PC-9 (cell line): ENCODE results near the gene CIT. TPM values are rescaled to one million over a fixed set of nuclear protein-coding genes. Genes with fewer than 3 reads are reported as not detected.

Source experiments
- BruUV-seq: library from RNA; stranded (reverse); fragments of 400-500 nt; replicated peaks from 2 replicates; lab custom pipeline; 2021; lab: Mats Ljungman, UMichigan
- CTCF ChIA-PET: fragments of 300-600 bp; sonication (Branson Sonifier 250); formaldehyde crosslinking; loops from one replicate; lab custom pipeline; 2022; ENCODE audit warnings: antibody characterized with exemption; lab: Charles Lee
- POLR2A ChIA-PET: fragments of 300-600 bp; sonication (Branson Sonifier 250); formaldehyde crosslinking; loops from one replicate; lab custom pipeline; 2022; ENCODE audit warnings: antibody characterized with exemption; ENCODE audit not compliant: unreplicated experiment; lab: Charles Lee
- DNase-seq, 2 experiments: peaks; one replicate each; pipeline versions ENCODE4 v3.0.0 to v3.0.0-alpha.2; 2015 to 2022; ENCODE audit warnings: mixed read lengths in 1 of 2
- H2AFZ ChIP-seq: fragments of 200-600 bp; sonication (generic); 2 replicates; pipeline ENCODE4 v1.8.1; 2017; ENCODE audit warnings: antibody characterized with exemption
- H3F3A ChIP-seq: fragments of 200-600 bp; sonication (generic); 2 replicates; pipeline ENCODE4 v1.8.1; 2017; ENCODE audit warnings: antibody characterized with exemption, mild to moderate bottlenecking, low read depth; ENCODE audit not compliant: insufficient read depth
- H3K27ac ChIP-seq: fragments of 200-600 bp; sonication (generic); 2 replicates; pipeline ENCODE4 v1.6.1; 2016; ENCODE audit warnings: mixed run types
- H3K27me3 ChIP-seq: fragments of 200-600 bp; sonication (generic); 2 replicates; pipeline ENCODE4 v1.6.1; 2016; ENCODE audit warnings: low read depth, mixed run types; ENCODE audit not compliant: insufficient read depth
- H3K36me3 ChIP-seq: fragments of 200-600 bp; sonication (generic); 2 replicates; pipeline ENCODE4 v1.6.1; 2016; ENCODE audit warnings: low read depth, mixed run types
- H3K4me1 ChIP-seq: fragments of 200-600 bp; sonication (generic); replicated peaks from 2 replicates; pipeline ENCODE4 v1.6.1; 2016; ENCODE audit warnings: mixed run types; ENCODE audit not compliant: insufficient read depth
- H3K4me2 ChIP-seq: fragments of 200-600 bp; sonication (generic); 2 replicates; pipeline ENCODE4 v1.6.1; 2017; ENCODE audit warnings: mixed run types
- H3K4me3 ChIP-seq: fragments of 200-600 bp; sonication (generic); 2 replicates; pipeline ENCODE4 v1.6.1; 2016; ENCODE audit warnings: mixed run types
- H3K79me2 ChIP-seq: fragments of 200-600 bp; sonication (generic); 2 replicates; pipeline ENCODE4 v1.6.1; 2017; ENCODE audit warnings: low read depth, mixed run types
- H3K9me2 ChIP-seq: fragments of 200-600 bp; sonication (generic); 2 replicates; pipeline ENCODE4 v1.8.1; 2017; ENCODE audit warnings: mild to moderate bottlenecking; ENCODE audit not compliant: insufficient read depth
- H3K9me3 ChIP-seq: fragments of 200-600 bp; sonication (generic); 2 replicates; pipeline ENCODE4 v1.8.1; 2016; ENCODE audit warnings: low read depth; ENCODE audit not compliant: insufficient read depth
- H4K20me1 ChIP-seq: fragments of 200-600 bp; sonication (generic); 2 replicates; pipeline ENCODE4 v1.8.1; 2017; ENCODE audit not compliant: insufficient read depth
- CTCF ChIP-seq: fragments of 200-600 bp; sonication (generic); conservative IDR thresholded peaks from 2 replicates; pipeline ENCODE4 v1.6.1; 2017; ENCODE audit warnings: mixed run types, antibody characterized with exemption, mild to moderate bottlenecking, moderate library complexity
- EZH2 ChIP-seq: fragments of 200-600 bp; sonication (generic); IDR thresholded peaks from 2 replicates; pipeline ENCODE4 v1.8.0; 2017; ENCODE audit warnings: antibody characterized with exemption, low read depth
- intact Hi-C: fragments of 100-400 bp; cut with micrococcal nuclease; formaldehyde crosslinking; loops from one replicate; pipeline ENCODE4 v1.10.0; 2022; ENCODE audit not compliant: unreplicated experiment
- total RNA-seq: library from RNA; stranded (reverse); gene quantifications from 2 replicates; pipeline ENCODE4 v1.2.3, GENCODE V29; 2021

CIT gene
- total RNA-seq, 1 experiment from 2014 or later, result 81.8 TPM

GRCh38 chr12:119686355-119686754, 190.8 kb downstream of the CIT start:
- intact Hi-C loops, result no loop called here
- CTCF ChIA-PET, result no interaction called here
- H3K79me2 ChIP-seq, result no peaks in the 10 kb centered on the region
- POLR2A ChIA-PET, result no interaction called here
- H3K9me3 ChIP-seq, result no peaks in the 10 kb centered on the region
- TF ChIP-seq EZH2, result no peak
- no peak for TF ChIP-seq CTCF
- no peaks in the 10 kb centered on the region for H3K27me3 ChIP-seq
- H3K9me2 ChIP-seq, result no peaks in the 10 kb centered on the region
- no peak overlapping the region for H3K4me2 ChIP-seq
- DNase-seq, result no peak
- H4K20me1 ChIP-seq, result no peaks in the 10 kb centered on the region
- H3K4me1 ChIP-seq, result no peaks in the 10 kb centered on the region
- H3K36me3 ChIP-seq, result no peaks in the 10 kb centered on the region
- no peak overlapping the region for H3K4me3 ChIP-seq
- H2AFZ ChIP-seq, result no peak overlapping the region
- no TSS peak for BruUV-seq
- no peaks in the 10 kb centered on the region; the same call in 1 of the 2 replicates for H3F3A ChIP-seq
- H3K27ac ChIP-seq, result no peak overlapping the region

GRCh38 chr12:119685375-119685774, 191.7 kb downstream of the CIT start:
- Histone ChIP-seq H3K36me3 (no peaks in the 10 kb centered on the region), H3K4me3 (no peak overlapping the region), H3K4me1 (no peaks in the 10 kb centered on the region), H2AFZ (no peak overlapping the region), H4K20me1 (no peaks in the 10 kb centered on the region), H3K27me3 (no peaks in the 10 kb centered on the region), H3K4me2 (no peak overlapping the region), H3F3A (no peaks in the 10 kb centered on the region; the same call in 1 of the 2 replicates), H3K79me2 (no peaks in the 10 kb centered on the region), H3K9me3 (no peaks in the 10 kb centered on the region), H3K9me2 (no peaks in the 10 kb centered on the region), H3K27ac (no peak overlapping the region)
- BruUV-seq, result no TSS peak
- CTCF ChIA-PET, result no interaction called here
- intact Hi-C loops, result no loop called here
- DNase-seq, result no peak
- TF ChIP-seq CTCF (no peak), EZH2 (no peak)
- POLR2A ChIA-PET, result no interaction called here

GRCh38 chr12:119684711-119685369, 192.3 kb downstream of the CIT start:
- H3K27ac ChIP-seq, result no peak overlapping the region
- no TSS peak for BruUV-seq
- no peaks in the 10 kb centered on the region for H3K79me2 ChIP-seq
- CTCF ChIA-PET, result no interaction called here
- no peak overlapping the region for H3K4me3 ChIP-seq
- no peaks in the 10 kb centered on the region for H3K9me3 ChIP-seq
- H3K4me1 ChIP-seq, result no peaks in the 10 kb centered on the region
- no peak for DNase-seq
- no peaks in the 10 kb centered on the region for H3K27me3 ChIP-seq
- H3K4me2 ChIP-seq, result no peak overlapping the region
- no peaks in the 10 kb centered on the region for H3K9me2 ChIP-seq
- H3F3A ChIP-seq, result no peaks in the 10 kb centered on the region; the same call in 1 of the 2 replicates
- H3K36me3 ChIP-seq, result no peaks in the 10 kb centered on the region
- TF ChIP-seq EZH2, result no peak
- no peak for TF ChIP-seq CTCF
- intact Hi-C loops, result no loop called here
- no peaks in the 10 kb centered on the region for H4K20me1 ChIP-seq
- no peak overlapping the region for H2AFZ ChIP-seq
- POLR2A ChIA-PET, result no interaction called here
